Endometrial microvascular endothelial cells (primary cell): ENCODE data around the gene GNG7. TPM values are rescaled to one million over a fixed set of nuclear protein-coding genes. Genes with fewer than 3 reads are reported as not detected.
"Not testable (repeated sequence)": the region's sequence is repeated elsewhere in the genome, so short reads cannot be mapped to it uniquely, and the experiment has no call there.

Experiments
- in situ Hi-C: cut with HindIII; loops from 2 replicates; pipeline ENCODE4 v1.10.0; 2017; ENCODE audit warnings: low sequenced_read_pairs, low pct_unique_long_range_greater_than_20kb; ENCODE audit errors: inconsistent ontology term
- total RNA-seq: library from RNA; depleted of rRNA; stranded (reverse); fragments of >200 nt; gene quantifications from one replicate; pipeline ENCODE4 v1.2.3, GENCODE V29; 2015; ENCODE audit errors: inconsistent ontology term

GNG7 gene
- total RNA-seq, 1 donor from 2014 or later = not detected

- in situ Hi-C loops = no loop called here
These were observed 49.3 kb downstream of the GNG7 start for GRCh38 chr19:2653218-2653617.

- in situ Hi-C loops = no loop called here
These were observed 49.9 kb downstream of the GNG7 start for GRCh38 chr19:2652504-2653099.

- in situ Hi-C loops = not testable (repeated sequence)
These were observed 51.3 kb downstream of the GNG7 start for GRCh38 chr19:2651002-2651733.

- in situ Hi-C loops = no loop called here
These were observed 52.0 kb downstream of the GNG7 start for GRCh38 chr19:2650515-2650914.

- in situ Hi-C loops = no loop called here
These were observed 54.0 kb downstream of the GNG7 start for GRCh38 chr19:2648528-2648937.

GRCh38 chr19:2648099-2648498 is 54.4 kb downstream of the GNG7 start:
- in situ Hi-C loops = no loop called here

GRCh38 chr19:2646866-2647535 is 55.5 kb downstream of the GNG7 start:
- in situ Hi-C loops = no loop called here

GRCh38 chr19:2645826-2646225 is 56.7 kb downstream of the GNG7 start:
- in situ Hi-C loops = no loop called here

- in situ Hi-C loops = not testable (repeated sequence)
These were observed 59.3 kb downstream of the GNG7 start for GRCh38 chr19:2643123-2643737.

GRCh38 chr19:2641332-2641698 is 61.2 kb downstream of the GNG7 start:
- in situ Hi-C loops = no loop called here

GRCh38 chr19:2640563-2641331 is 61.7 kb downstream of the GNG7 start:
- in situ Hi-C loops = no loop called here

GRCh38 chr19:2639999-2640398 is 62.5 kb downstream of the GNG7 start:
- in situ Hi-C loops = no loop called here

GRCh38 chr19:2638417-2638940 is 64.0 kb downstream of the GNG7 start:
- in situ Hi-C loops = no loop called here

- in situ Hi-C loops = no loop called here
These were observed 65.4 kb downstream of the GNG7 start for GRCh38 chr19:2636897-2637683.

- in situ Hi-C loops = no loop called here
These were observed 66.2 kb downstream of the GNG7 start for GRCh38 chr19:2636141-2636896.

GRCh38 chr19:2634960-2635359 is 67.5 kb downstream of the GNG7 start:
- in situ Hi-C loops = no loop called here

- in situ Hi-C loops = no loop called here
These were observed 68.1 kb downstream of the GNG7 start for GRCh38 chr19:2634228-2634951.
